HG02884 (cell line): ENCODE data around the gene SCAANT1.

Experiments
- ATAC-seq: cut with Tn5 transposase; IDR thresholded peaks from one replicate; pipeline ENCODE4 v1.9.1; 2021; ENCODE audit warnings: mild to moderate bottlenecking, moderate library complexity; ENCODE audit not compliant: unreplicated experiment

The SCAANT1 gene

GRCh38 chr3:63911873-63912767 lies at the start of gene SCAANT1:
Gene SCAANT1 (minus strand): TSS chr3:63912383.
- peak; percentile 75 for ATAC-seq

- ATAC-seq: peak; percentile 64
These were observed 49.7 kb upstream of the SCAANT1 start for GRCh38 chr3:63961891-63962290.

GRCh38 chr3:63960048-63960711 lies 48.0 kb upstream of the SCAANT1 start:
- ATAC-seq: no peak

GRCh38 chr3:63959146-63959545 lies 47.0 kb upstream of the SCAANT1 start:
- no peak for ATAC-seq

DNA sequence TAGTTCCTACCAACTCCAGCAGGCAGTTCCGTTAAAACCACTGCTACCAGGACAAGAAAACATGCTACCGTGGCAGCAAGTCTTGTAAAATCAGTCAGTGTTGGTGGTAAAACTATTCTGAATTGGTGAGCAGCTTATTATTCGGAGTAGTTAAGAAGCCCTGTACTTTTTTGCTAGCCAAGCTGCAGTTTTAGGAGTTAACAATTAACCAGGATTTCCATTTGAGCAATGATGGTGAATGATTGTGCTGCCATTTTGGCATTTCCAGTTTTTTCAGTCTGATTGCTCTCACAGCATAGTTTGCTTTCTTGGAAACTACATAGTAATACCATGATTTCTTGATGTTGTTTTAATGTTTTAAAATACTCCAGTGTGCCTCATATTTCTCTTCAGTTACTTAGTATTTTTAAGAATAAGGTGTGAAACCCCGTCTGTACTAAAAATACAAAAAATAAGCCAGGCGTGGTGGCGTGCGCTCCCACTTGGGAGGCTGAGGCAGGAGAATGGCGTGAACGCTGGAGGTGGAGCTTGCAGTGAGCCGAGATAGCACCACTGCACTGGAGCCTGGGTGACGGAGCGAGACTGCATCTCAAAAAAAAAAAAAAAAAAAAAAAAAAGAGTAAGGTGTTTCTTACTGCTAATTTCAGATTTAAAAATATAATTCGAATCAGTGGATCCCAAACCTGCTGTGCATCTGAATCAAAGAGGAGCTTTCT lies 43.8 kb upstream of the SCAANT1 start:
- ATAC-seq: no peak

DNA sequence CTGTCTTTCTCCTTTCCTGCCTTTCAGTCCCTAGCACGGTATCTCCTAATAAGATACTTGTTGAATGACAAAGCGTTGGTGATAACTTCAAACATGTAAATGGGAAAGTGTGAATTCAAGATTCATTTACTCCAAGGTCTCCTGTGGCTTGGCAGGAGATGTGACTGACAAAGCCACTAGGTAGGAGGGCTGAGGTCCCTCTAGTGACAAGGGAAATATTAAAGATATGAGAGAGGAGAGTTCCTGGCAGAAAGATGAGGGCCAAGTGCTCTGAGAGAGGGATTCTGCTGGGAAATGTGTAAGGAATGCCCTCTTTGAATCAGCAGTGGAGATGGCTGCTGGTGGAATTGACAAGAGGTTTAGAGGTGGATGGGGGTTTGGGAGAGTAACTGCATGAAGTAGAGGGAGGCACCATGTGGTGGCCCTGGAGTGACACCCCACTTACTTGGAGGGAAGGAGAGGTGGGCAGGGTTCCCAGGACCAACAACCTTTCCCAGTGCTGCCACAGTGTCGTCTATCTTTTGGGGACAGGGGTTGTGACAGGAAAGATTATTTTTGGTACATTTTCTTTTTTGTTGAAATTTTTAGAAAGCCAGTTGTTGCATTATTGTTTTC lies 43.0 kb upstream of the SCAANT1 start:
- ATAC-seq: no peak

GRCh38 chr3:63954182-63954581 lies 42.0 kb upstream of the SCAANT1 start:
- no peak for ATAC-seq

DNA sequence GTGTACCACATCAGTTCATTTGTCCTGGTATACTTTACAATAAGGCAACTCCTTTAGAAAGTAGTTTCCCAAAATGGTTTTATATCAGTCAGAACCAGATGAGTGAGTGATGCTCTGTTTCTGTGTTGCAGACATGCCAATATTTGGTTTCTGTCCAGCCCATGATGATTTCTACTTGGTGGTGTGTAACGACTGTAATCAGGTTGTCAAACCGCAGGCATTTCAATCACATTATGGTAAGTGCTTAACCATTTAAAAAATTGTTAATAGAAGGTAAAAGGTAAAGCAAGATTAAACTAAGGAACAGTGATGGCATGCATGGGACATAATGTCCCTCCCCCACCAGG lies 40.0 kb upstream of the SCAANT1 start:
- no peak for ATAC-seq

- no peak for ATAC-seq
These were observed 39.5 kb upstream of the SCAANT1 start for GRCh38 chr3:63951492-63952247.

GRCh38 chr3:63950698-63951097 lies 38.5 kb upstream of the SCAANT1 start:
- no peak for ATAC-seq

- no peak for ATAC-seq
These were observed 36.8 kb upstream of the SCAANT1 start for GRCh38 chr3:63949005-63949404.

DNA sequence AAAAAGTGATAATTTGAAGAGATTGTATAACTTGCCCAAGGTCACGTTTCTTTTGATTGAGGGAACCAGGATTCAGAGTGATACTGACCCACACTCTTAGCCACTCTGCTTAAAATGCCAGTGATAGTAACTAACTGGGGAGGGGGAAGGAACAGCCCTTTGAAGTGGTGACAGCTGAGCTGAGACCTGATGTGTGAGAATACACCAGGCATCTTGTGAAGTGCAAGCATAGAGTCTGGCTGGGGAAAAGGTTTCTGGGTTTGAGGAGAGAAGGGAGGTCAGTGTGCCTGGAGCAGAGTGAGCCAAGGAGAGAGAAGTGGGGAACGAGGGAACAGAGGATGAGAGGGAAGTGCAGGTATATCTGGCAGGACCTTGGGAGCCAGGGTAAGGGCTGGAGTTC lies 35.4 kb upstream of the SCAANT1 start:
- no peak for ATAC-seq

- no peak for ATAC-seq
These were observed 34.6 kb upstream of the SCAANT1 start for GRCh38 chr3:63946753-63947152.

GRCh38 chr3:63945558-63946096 lies 33.4 kb upstream of the SCAANT1 start:
- no peak for ATAC-seq

GRCh38 chr3:63943678-63944077 lies 31.5 kb upstream of the SCAANT1 start:
- ATAC-seq: no peak

DNA sequence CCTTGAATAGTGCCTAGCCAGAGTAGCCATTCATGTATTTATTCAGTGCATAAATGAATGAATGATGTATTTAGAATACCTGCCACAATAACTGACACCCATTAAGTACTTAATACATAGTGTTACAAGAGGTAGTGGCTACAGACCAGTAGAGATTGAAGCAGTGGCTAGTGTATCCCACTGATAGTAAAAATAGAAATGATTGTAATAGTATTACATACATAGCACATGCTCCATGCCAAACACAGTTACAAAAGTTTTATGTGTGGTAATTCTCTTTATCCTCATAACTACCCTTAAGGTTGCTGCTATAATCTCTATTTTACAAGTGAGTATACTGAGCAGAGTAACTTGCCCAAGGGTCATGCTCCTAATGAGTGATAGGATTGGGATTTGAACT lies 30.3 kb upstream of the SCAANT1 start:
- ATAC-seq: no peak

DNA sequence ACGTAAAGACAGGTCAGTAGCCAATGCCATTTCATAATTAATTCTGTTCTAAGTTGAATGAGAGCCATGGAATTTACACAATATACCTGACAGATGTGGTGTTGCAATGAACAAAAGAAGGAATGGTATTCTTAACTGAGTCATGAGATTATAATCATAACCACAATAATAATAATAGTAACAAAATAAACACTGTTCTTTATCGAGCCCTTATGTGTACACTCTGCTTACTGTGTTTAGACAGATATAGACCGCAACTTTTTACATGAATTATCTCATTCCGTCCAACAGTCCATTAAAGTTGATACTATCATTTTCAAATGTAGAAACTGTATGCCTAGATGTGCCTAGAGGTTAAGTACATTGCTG lies 28.2 kb upstream of the SCAANT1 start:
- ATAC-seq: no peak

GRCh38 chr3:63937661-63938651 lies 25.8 kb upstream of the SCAANT1 start:
- peak; percentile 49 for ATAC-seq

DNA sequence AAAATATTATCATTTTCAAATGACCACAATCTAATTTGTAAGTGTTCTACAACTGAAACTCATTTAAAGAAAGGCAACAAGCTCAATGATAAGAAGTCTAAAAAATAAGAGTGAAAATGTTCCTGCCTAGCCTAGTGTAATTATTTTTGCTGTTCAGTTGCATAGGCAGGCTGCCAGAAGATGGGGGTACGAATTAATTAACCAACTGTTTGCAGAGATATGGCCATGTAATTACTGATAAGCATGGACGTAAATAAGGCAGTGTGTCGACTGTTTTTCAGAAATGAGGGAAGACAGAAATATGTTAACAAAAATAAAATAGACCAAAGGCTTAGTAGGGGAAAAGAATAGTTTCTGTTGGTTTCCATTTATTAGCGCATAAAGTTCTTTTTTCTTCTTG lies 24.7 kb upstream of the SCAANT1 start:
- no peak for ATAC-seq
